ENCODE data around the gene ERC1.

ERC1 gene

GRCh38 chr12:1419849-1420371, 428.9 kb downstream of the ERC1 start:
- DNase-seq, result no peak

- peak; percentile 11 for DNase-seq
Observed at GRCh38 chr12:1421091-1421846, 430.2 kb downstream of the ERC1 start.

- DNase-seq, result peak; percentile 2
Observed at GRCh38 chr12:1422604-1423315, 431.7 kb downstream of the ERC1 start.

GRCh38 chr12:1424674-1425395, 433.8 kb downstream of the ERC1 start:
- no peak for DNase-seq

- DNase-seq, result no peak
Observed at GRCh38 chr12:1425396-1425729, 434.3 kb downstream of the ERC1 start.

GRCh38 chr12:1428671-1429070, 437.6 kb downstream of the ERC1 start:
- no peak for DNase-seq

- peak; percentile 61 for DNase-seq
Observed at GRCh38 chr12:1429980-1430379, 439.0 kb downstream of the ERC1 start.

GRCh38 chr12:1434296-1434955, 443.4 kb downstream of the ERC1 start:
- DNase-seq, result no peak

GRCh38 chr12:1435044-1435443, 444.0 kb downstream of the ERC1 start:
- no peak for DNase-seq

GRCh38 chr12:1435456-1435855, 444.4 kb downstream of the ERC1 start:
- DNase-seq, result no peak

- no peak for DNase-seq
Observed at GRCh38 chr12:1436015-1436414, 445.0 kb downstream of the ERC1 start.

- DNase-seq, result no peak
Observed at GRCh38 chr12:1436981-1437380, 446.0 kb downstream of the ERC1 start.

GRCh38 chr12:1439201-1439600, 448.2 kb downstream of the ERC1 start:
- no peak for DNase-seq

- no peak for DNase-seq
Observed at GRCh38 chr12:1439687-1440086, 448.7 kb downstream of the ERC1 start.

GRCh38 chr12:1443421-1444141, 452.6 kb downstream of the ERC1 start:
- no peak for DNase-seq

- DNase-seq, result no peak
Observed at GRCh38 chr12:1444142-1444516, 453.1 kb downstream of the ERC1 start.

- no peak for DNase-seq
Observed at GRCh38 chr12:1445807-1446206, 454.8 kb downstream of the ERC1 start.

- no peak for DNase-seq
Observed at GRCh38 chr12:1448336-1448735, 457.3 kb downstream of the ERC1 start.

- DNase-seq, result no peak
Observed at GRCh38 chr12:1453810-1454209, 462.8 kb downstream of the ERC1 start.

GRCh38 chr12:1456885-1457284, 465.9 kb downstream of the ERC1 start:
- no peak for DNase-seq

GRCh38 chr12:1457901-1458300, 466.9 kb downstream of the ERC1 start:
- DNase-seq, result peak; percentile 63

GRCh38 chr12:1459339-1459738, 468.3 kb downstream of the ERC1 start:
- no peak for DNase-seq

All from T1000 (cell line).